Right atrium auricular region (tissue), 2 donors: Measurements from ENCODE around the gene PLS1. TPM values are rescaled to one million over a fixed set of nuclear protein-coding genes. Genes with fewer than 3 reads are reported as not detected.

Source experiments
- DNase-seq: peaks from one replicate; pipeline ENCODE4 v3.0.0-alpha.2; 2019; ENCODE audit warnings: low spot score
- H3K27ac ChIP-seq, 2 donors: fragments of 200-600 bp; sonication (generic); 1 replicate in 1 of 2; 2 replicates in 1 of 2; pipeline ENCODE4 v1.5.1; 2016 to 2019
- H3K27me3 ChIP-seq, 2 donors: fragments of 200-600 bp; sonication (generic); one replicate each; pipeline versions ENCODE4 v1.5.1 to v1.6.0; 2017 to 2019
- H3K36me3 ChIP-seq: fragments of 200-600 bp; sonication (generic); one replicate; pipeline ENCODE4 v1.5.1; 2016
- H3K4me1 ChIP-seq, 2 donors: fragments of 200-600 bp; sonication (generic); one replicate each; pipeline versions ENCODE4 v1.5.1 to v1.6.0; 2017 to 2019
- H3K4me3 ChIP-seq, 2 donors: fragments of 200-600 bp; sonication (generic); 1 replicate in 1 of 2; 2 replicates in 1 of 2; pipeline ENCODE4 v1.5.1; 2017 to 2019; ENCODE audit warnings: mild to moderate bottlenecking in 1 of 2, moderate library complexity in 1 of 2
- H3K9me3 ChIP-seq, 2 donors: fragments of 200-600 bp; sonication (generic); one replicate each; pipeline ENCODE4 v1.5.1; 2019
- CTCF ChIP-seq, 2 donors: fragments of 200-600 bp; sonication (generic); IDR thresholded peaks; one replicate each; pipeline ENCODE4 v1.5.1; 2019; ENCODE audit warnings: antibody characterized with exemption in 2 of 2
- total RNA-seq, 2 donors: library from RNA; depleted of rRNA; stranded (reverse); fragments of >200 nt; gene quantifications; one replicate each; pipeline ENCODE4 v1.1.0, GENCODE V29; 2016

PLS1 gene
- total RNA-seq, 2 donors from 2014 or later = 0.96 to 2.3 TPM

GRCh38 chr3:142604940-142605339 is 8.7 kb downstream of the PLS1 start:
- H3K4me3 ChIP-seq = no peak overlapping the region
- TF ChIP-seq CTCF (IDR thresholded peaks at IDR 0.05) = no peak
- no peak for DNase-seq

GRCh38 chr3:142608631-142609030 is 12.4 kb downstream of the PLS1 start:
- no peaks in the 10 kb centered on the region for H3K27me3 ChIP-seq
- no peaks in the 10 kb centered on the region for H3K4me1 ChIP-seq
- H3K4me3 ChIP-seq = no peak overlapping the region
- H3K36me3 ChIP-seq = no peaks in the 10 kb centered on the region
- no peak for DNase-seq
- no peak for TF ChIP-seq CTCF (IDR thresholded peaks at IDR 0.05)
- no peaks in the 10 kb centered on the region for H3K9me3 ChIP-seq
- no peak overlapping the region for H3K27ac ChIP-seq

More at GRCh38 chr3:142604940-142605339, 8.7 kb downstream of the PLS1 start:
- Histone ChIP-seq H3K4me1 (no peaks in the 10 kb centered on the region), H3K9me3 (no peaks in the 10 kb centered on the region), H3K27me3 (no peaks in the 10 kb centered on the region), H3K36me3 (no peaks in the 10 kb centered on the region), H3K27ac (no peak overlapping the region)

- no peak overlapping the region for H3K27ac ChIP-seq
- no peak overlapping the region for H3K4me3 ChIP-seq
- no peaks in the 10 kb centered on the region for H3K9me3 ChIP-seq
- no peaks in the 10 kb centered on the region for H3K27me3 ChIP-seq
- no peak for TF ChIP-seq CTCF (IDR thresholded peaks at IDR 0.05)
- H3K4me1 ChIP-seq = no peaks in the 10 kb centered on the region
- no peaks in the 10 kb centered on the region for H3K36me3 ChIP-seq
- DNase-seq = no peak
These were observed 12.9 kb downstream of the PLS1 start for GRCh38 chr3:142609136-142609535.

- H3K4me1 ChIP-seq = no peaks in the 10 kb centered on the region
- TF ChIP-seq CTCF (IDR thresholded peaks at IDR 0.05) = no peak
- DNase-seq = no peak
- H3K4me3 ChIP-seq = no peak overlapping the region
- H3K27me3 ChIP-seq = no peaks in the 10 kb centered on the region
- H3K9me3 ChIP-seq = no peaks in the 10 kb centered on the region
- no peak overlapping the region for H3K27ac ChIP-seq
- H3K36me3 ChIP-seq = no peaks in the 10 kb centered on the region
These were observed 15.0 kb downstream of the PLS1 start for GRCh38 chr3:142611206-142611605.

- DNase-seq = no peak
- no peak overlapping the region for H3K4me3 ChIP-seq
- no peaks in the 10 kb centered on the region for H3K4me1 ChIP-seq
- H3K36me3 ChIP-seq = no peaks in the 10 kb centered on the region
- no peaks in the 10 kb centered on the region for H3K27me3 ChIP-seq
- H3K9me3 ChIP-seq = no peaks in the 10 kb centered on the region
- no peak overlapping the region for H3K27ac ChIP-seq
- no peak for TF ChIP-seq CTCF (IDR thresholded peaks at IDR 0.05)
These were observed 17.3 kb downstream of the PLS1 start for GRCh38 chr3:142613491-142613890.

GRCh38 chr3:142614059-142614626 is 17.9 kb downstream of the PLS1 start:
- Histone ChIP-seq H3K4me3 (no peak overlapping the region), H3K4me1 (no peaks in the 10 kb centered on the region), H3K27me3 (no peaks in the 10 kb centered on the region), H3K27ac (no peak overlapping the region), H3K36me3 (no peaks in the 10 kb centered on the region), H3K9me3 (no peaks in the 10 kb centered on the region)
- TF ChIP-seq CTCF (IDR thresholded peaks at IDR 0.05) = no peak
- DNase-seq = no peak
